ENCODE measurements around the gene ELOVL5. TPM values are rescaled to one million over a fixed set of nuclear protein-coding genes. Genes with fewer than 3 reads are reported as not detected.
A peak's percentile ranks its signal among the peaks of the same experiment; 100 is the strongest.

ELOVL5 gene
- total and polyA plus RNA-seq, 3 donors from 2014 or later: 190 to 214 (median 206) TPM

DNA sequence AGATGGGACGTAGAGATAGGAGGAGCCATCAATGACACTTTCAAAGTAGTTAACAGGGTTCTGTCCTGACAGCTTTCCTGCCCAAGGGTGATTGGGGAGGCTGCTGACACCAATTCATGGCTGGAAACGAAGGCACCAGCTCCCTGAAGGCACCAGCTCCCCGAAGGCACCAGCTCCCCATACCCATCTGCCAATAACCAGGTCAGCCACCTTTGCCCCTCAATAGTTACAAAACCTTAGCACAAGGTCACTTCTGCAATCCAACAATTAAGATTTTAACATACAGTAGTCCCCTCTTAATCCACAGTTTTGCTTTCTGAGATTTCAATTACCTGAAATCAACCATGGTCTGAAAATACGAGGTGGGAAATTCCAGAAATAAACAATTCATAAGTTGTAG is 51.7 kb downstream of the ELOVL5 start:
- no peak overlapping the region for H3K4me3 ChIP-seq
- no peaks in the 10 kb centered on the region for H3K27me3 ChIP-seq
- peaks cover 34% of the 10 kb centered on the region for H3K4me1 ChIP-seq
- H3K27ac ChIP-seq: peak overlapping the region; percentile 10 to 56
- no peak for DNase-seq
- intact Hi-C loops (cut with DNase I; ENCODE audit: low total_unique reads): no loop called here
- TF ChIP-seq, protein P1, sequence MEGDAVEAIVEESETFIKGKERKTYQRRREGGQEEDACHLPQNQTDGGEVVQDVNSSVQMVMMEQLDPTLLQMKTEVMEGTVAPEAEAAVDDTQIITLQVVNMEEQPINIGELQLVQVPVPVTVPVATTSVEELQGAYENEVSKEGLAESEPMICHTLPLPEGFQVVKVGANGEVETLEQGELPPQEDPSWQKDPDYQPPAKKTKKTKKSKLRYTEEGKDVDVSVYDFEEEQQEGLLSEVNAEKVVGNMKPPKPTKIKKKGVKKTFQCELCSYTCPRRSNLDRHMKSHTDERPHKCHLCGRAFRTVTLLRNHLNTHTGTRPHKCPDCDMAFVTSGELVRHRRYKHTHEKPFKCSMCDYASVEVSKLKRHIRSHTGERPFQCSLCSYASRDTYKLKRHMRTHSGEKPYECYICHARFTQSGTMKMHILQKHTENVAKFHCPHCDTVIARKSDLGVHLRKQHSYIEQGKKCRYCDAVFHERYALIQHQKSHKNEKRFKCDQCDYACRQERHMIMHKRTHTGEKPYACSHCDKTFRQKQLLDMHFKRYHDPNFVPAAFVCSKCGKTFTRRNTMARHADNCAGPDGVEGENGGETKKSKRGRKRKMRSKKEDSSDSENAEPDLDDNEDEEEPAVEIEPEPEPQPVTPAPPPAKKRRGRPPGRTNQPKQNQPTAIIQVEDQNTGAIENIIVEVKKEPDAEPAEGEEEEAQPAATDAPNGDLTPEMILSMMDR (IDR thresholded peaks at IDR 0.05): no peak
- TF ChIP-seq POLR2A (IDR thresholded peaks at IDR 0.05): no peak
- H3K36me3 ChIP-seq (ENCODE audit: low read depth, missing control alignments): no peaks in the 10 kb centered on the region
- no peaks in the 10 kb centered on the region for H3K9me3 ChIP-seq
- 74 to 84% methylated on average over 3 to 4 of the region's 4 CpGs for WGBS, 2 donors

DNA sequence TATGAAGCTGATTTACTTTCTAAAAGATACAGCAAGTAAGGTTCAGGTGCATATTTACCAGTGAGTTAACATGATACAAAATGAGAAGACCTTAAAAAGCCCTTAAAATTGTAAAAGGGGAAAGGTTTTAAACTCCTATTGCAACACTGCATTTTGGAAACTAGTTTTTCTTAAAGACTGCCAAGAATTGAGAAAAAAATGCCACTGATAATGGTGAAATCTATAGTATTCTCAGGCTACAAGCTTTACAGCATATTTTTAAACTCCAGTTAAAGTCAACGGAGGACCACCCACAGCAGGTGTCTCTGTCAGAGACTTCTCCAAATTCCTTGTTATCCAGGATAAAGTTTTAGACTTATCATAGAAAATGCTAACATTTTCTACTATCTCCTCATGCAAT is 53.6 kb downstream of the ELOVL5 start:
- Histone ChIP-seq H3K9me3 (no peaks in the 10 kb centered on the region), H3K27me3 (no peaks in the 10 kb centered on the region), H3K4me1 (peaks cover 17% of the 10 kb centered on the region), H3K36me3 (ENCODE audit: low read depth, missing control alignments) (no peaks in the 10 kb centered on the region), H3K27ac (peak overlapping the region in 1 of 2 donors; percentile 13), H3K4me3 (no peak overlapping the region)
- WGBS, 2 donors: 80 to 88% methylated on average over 1 of the region's 1 CpG
- TF ChIP-seq, protein P1 (IDR thresholded peaks at IDR 0.05): no peak
- TF ChIP-seq POLR2A (IDR thresholded peaks at IDR 0.05): no peak
- intact Hi-C loops (cut with DNase I; ENCODE audit: low total_unique reads): no loop called here
- DNase-seq: no peak

DNA sequence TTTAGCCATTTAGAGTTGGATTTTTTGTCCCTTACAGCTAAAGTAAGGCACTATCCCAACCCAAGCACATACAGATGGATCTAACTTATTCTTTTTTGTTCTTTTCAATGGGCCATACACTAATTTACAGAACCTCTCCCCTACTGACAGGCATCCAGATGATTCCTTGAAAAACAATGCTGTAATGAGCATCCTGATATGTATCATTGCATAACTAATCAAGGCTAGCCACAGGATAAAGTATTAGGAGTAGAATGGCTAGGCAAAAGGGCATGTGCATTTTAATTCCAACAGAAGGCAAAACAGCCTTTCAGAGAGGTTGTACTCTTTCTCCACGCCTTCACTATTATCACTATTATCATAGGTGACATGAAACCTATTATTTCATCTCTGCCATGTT is 54.1 kb downstream of the ELOVL5 start:
- DNase-seq: no peak
- TF ChIP-seq, protein P1 (IDR thresholded peaks at IDR 0.05): no peak
- no peak for TF ChIP-seq POLR2A (IDR thresholded peaks at IDR 0.05)
- 87 to 93% methylated on average over 1 of the region's 1 CpG for WGBS, 2 donors
- no peaks in the 10 kb centered on the region for H3K36me3 ChIP-seq (ENCODE audit: low read depth, missing control alignments)
- no peaks in the 10 kb centered on the region for H3K27me3 ChIP-seq
- peaks cover 11% of the 10 kb centered on the region for H3K4me1 ChIP-seq
- H3K9me3 ChIP-seq: no peaks in the 10 kb centered on the region
- H3K27ac ChIP-seq: no peak overlapping the region
- intact Hi-C loops (cut with DNase I; ENCODE audit: low total_unique reads): no loop called here
- no peak overlapping the region for H3K4me3 ChIP-seq

DNA sequence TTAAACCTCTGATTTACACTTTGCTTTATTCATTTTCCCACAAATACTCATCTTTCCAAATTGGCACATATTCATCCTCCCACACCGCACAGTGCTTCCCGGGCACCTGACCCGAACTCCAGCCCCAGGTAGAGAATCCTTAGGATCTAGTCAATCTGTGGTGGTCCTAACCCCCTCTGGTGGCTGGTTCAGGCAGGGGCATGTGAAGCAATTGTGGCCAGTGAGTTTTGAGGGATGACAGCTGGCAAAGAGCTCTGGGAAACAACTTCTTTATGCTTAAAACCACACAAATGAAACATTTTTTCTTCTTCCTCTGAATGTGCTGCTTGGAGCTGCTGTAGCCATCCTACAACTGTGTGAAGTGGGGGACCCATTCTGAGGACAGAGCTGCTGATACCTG is 54.7 kb downstream of the ELOVL5 start:
- DNase-seq: no peak
- 69 to 72% methylated on average over 3 of the region's 3 CpGs for WGBS, 2 donors
- Histone ChIP-seq H3K36me3 (ENCODE audit: low read depth, missing control alignments) (no peaks in the 10 kb centered on the region), H3K4me3 (no peak overlapping the region), H3K27me3 (no peaks in the 10 kb centered on the region), H3K9me3 (no peaks in the 10 kb centered on the region), H3K4me1 (peaks cover 7% of the 10 kb centered on the region), H3K27ac (no peak overlapping the region)
- no peak for TF ChIP-seq POLR2A (IDR thresholded peaks at IDR 0.05)
- TF ChIP-seq, protein P1 (IDR thresholded peaks at IDR 0.05): peak in 2 of 3 experiments; percentile 24 to 30
- intact Hi-C loops (cut with DNase I; ENCODE audit: low total_unique reads): no loop called here

DNA sequence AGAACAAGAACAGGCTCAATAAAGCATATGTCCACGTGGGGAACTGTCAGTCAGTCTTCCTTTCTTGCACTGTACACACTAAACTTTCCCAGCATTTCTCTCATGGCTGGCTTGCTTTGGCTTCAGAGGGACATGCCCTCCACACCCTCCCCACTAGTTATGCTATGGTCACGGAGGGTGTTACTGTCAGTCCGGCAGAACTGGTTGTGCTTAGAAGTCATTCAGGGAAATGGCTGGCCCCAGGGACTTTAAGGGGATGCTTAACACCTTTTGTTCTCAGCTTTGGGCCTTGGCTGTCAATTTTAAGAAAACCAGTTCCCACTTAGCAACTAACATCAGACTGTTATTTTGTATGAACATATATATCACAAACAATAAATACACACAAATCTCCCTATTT is 55.1 kb downstream of the ELOVL5 start:
- WGBS, 2 donors: 61 to 68% methylated on average over 3 of the region's 3 CpGs
- Histone ChIP-seq H3K4me3 (no peak overlapping the region), H3K36me3 (ENCODE audit: low read depth, missing control alignments) (no peaks in the 10 kb centered on the region), H3K4me1 (peaks cover 7% of the 10 kb centered on the region), H3K27ac (no peak overlapping the region), H3K9me3 (no peaks in the 10 kb centered on the region), H3K27me3 (no peaks in the 10 kb centered on the region)
- no peak for DNase-seq
- intact Hi-C loops (cut with DNase I; ENCODE audit: low total_unique reads): no loop called here
- TF ChIP-seq POLR2A (IDR thresholded peaks at IDR 0.05): no peak
- TF ChIP-seq, protein P1 (IDR thresholded peaks at IDR 0.05): no peak

All from testis (tissue), 3 donors.